HG02973 (cell line): ENCODE measurements around the gene GOLGA8B.
"Not testable (repeated sequence)": the region's sequence is repeated elsewhere in the genome, so short reads cannot be mapped to it uniquely, and the experiment has no call there.

Experiments used
- ATAC-seq: cut with Tn5 transposase; IDR thresholded peaks from one replicate; pipeline ENCODE4 v1.9.1; 2021; ENCODE audit warnings: moderate library complexity; ENCODE audit not compliant: unreplicated experiment

GOLGA8B gene

DNA sequence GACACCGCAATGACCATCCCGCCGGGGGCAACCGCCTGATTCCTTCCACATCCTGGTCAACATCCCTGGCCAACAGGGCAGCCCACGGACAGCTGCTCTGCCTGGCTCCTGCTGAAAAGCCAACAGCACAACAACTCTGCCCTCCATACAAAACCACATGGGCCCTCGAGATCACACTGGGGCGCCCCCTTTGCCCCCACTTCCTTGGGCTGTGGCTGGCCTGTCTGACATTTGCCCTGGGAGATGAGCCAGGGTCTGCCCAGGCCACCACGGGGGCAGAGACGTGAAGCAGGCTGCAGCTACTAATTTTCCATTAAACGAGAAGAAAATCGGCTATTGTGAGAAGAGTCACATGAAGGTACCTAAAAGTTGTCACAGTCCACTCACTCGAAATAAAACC, 16.3 kb downstream of the GOLGA8B start:
- not testable (repeated sequence) for ATAC-seq

DNA sequence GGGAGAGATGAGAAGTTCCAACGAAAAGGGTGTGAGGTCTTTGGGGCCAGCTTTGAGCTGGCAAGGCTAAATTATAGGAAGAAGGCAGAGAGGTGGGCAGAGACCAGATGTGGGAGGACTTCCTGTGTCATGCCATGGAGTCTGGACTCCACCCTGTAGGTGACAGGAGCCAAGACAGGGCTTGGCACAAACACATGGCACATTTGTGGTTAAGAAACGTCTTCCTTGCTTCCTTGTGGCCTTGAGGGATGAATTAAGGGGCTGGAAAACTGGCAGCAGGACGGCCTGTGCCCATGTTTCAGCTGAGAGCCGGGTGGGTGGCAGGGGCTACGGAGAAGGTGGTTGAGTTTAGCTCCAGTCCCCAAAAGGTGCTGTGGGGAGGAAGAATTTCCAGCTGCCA, 18.7 kb downstream of the GOLGA8B start:
- ATAC-seq, result not testable (repeated sequence)

DNA sequence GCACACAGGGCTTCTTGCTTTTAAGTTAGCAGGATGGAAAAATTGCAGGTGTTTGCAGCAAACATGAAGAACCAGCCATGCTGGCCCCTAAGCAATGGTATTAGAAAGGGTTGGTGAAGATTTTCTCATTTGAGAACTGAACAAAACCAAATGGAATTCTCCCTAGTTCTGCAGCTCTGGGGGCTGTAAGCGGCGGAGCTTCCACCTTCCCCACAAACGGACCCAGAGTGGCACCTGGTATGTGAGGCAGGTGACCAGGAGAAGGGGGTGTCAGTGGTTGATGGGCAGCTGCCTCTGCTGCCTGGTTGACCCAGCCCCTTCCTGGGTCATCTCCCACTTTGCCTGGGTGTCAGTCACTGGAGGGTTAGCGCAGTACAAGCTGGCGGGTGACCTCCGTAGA, 22.6 kb downstream of the GOLGA8B start:
- ATAC-seq, result not testable (repeated sequence)

DNA sequence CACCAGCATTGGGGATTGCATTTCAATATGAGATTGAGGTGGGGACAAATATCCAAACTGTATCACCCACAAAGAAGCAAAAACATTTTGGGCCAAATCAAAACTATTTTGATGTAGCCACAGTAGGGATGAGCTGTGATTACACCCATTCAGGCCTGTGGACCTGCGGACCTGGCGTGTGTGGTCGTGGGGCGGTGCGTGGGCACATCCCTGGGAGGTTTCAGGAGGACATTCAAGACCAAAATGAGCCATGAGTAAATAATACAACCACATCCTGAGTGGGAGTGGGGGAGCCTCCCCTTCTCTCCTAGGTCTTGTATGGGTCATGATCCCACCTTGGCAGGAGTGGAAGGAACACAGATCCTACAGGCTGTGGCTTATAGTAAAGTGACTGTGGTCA, 23.7 kb downstream of the GOLGA8B start:
- not testable (repeated sequence) for ATAC-seq

DNA sequence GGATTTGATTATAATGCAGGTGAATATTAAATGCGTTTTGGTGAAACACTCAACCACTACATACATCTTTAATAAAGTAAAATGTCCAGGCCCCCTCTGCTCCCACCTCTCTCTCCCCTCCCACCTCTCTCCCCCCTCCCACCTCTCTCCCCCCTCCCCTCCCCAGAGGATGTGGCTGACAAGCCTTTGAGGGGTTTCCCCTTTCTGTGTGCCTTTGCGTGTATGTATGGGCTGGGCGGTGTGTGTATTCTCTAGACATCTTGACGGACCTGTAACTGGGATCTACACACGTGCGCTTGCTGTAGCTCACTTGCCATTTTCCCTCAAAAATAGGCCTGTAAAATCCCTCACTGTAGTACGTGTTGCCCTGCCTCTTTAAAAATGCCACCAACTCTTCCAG, 28.3 kb downstream of the GOLGA8B start:
- ATAC-seq, result not testable (repeated sequence)

DNA sequence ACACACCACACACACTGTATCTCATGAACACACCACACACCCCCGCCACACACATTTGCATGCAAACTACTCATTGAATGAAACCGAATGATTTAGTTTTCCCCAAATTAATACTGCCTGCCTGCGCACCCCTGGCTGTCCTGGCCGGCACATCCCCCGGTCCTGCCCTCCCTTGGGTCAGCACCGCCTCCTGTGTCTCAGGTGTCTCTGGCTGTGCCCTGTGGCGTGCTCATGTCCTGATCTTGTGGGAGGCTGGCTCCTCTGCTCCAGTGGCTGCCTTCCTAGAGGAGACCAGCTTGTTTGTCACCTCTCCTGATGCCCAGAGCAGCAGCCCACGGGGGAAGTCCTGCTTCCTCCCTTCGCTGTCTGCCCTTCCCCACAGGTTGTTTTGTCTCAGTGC, 28.7 kb downstream of the GOLGA8B start:
- not testable (repeated sequence) for ATAC-seq

DNA sequence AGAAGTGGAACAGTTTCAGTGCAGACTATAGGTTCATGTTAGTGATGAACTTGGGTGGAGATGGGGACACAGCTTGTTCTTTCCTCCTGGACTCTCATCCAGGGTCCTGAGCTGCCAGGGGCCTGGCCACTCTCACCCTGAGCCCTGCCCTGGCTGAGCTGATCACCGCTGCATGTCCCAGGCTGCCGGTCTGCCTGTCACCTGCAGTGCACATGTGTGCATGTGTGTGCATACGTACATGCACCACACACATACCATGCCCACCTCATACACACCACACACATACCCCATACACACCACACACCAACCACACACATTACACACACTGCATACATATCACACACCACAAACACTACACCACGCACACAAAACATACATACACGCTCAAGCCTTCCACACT, 29.3 kb downstream of the GOLGA8B start:
- not testable (repeated sequence) for ATAC-seq

DNA sequence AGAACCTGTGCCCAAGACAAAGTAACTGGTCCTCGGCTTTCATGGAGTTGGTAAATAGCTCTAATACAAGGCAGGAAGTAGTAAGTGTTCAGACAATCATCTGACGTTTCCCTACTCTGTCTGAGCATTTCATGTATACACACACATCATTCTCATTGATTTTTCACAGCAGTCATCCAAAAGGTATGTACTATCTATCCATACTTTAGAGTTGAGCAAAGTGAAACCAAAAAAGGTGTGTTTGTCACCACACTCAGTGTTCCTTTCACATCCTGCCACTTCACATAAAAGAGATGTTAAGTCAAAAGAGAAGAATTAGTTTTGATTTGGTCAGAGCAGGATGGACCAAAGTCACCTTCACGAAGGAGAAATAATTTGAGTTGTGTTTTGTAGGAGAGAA, 33.3 kb downstream of the GOLGA8B start:
- not testable (repeated sequence) for ATAC-seq

DNA sequence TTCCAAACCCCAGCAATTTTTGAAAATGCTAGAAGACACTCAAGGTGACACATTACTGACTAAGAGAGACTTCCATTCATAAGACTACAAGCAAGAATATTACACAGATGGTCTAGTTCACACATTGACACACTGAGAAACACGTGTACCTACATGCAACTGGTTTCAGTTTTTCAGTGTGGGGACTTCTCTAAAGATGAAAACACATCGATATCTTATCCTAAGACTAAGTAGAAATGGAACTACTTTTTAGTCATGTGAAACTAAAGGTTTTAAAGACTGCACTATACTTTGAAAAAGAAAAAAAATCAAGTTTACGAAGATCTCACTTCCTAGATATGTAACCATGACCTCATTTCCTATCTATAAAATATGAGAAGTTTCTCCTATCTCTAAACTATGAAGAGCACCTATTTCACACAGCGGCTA, 34.1 kb downstream of the GOLGA8B start:
- ATAC-seq, result peak; percentile 50

DNA sequence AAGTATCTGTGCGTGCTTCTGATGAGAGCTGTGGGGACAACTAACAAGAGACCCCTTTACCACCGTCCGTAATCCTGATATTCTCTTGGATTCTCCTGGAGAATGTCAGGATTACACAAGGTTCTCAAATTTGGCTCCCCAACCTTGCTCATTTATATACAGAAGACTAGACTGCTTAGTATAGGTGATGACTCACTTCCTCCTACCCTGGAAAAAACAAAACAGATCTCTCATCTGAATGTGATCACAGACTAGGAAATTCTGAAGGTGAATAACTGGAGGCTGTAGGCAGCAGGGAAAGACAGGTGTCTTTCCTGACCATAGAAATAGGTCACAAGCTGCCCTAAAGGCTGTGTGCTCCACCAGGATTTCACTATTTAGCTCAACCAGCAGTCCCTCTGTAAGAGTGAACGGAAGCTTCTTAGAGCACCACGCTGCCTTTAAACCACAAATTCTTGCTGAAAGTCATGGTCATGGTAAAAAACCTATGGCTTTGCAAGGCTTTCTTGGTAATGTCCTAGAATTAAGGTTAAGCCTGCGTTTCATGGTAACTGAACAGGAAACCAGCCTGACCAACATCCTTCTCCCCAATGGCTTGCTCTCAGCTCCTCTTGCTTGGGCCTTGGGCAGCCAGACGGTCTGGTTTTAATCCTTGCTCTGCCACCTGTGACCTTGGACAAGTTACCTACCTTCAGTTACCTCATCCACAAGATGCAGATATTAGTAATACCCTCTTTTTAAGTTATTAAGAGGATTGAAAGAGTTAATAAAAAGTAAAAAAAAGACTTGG, 39.4 kb downstream of the GOLGA8B start:
- ATAC-seq, result not testable (repeated sequence)

DNA sequence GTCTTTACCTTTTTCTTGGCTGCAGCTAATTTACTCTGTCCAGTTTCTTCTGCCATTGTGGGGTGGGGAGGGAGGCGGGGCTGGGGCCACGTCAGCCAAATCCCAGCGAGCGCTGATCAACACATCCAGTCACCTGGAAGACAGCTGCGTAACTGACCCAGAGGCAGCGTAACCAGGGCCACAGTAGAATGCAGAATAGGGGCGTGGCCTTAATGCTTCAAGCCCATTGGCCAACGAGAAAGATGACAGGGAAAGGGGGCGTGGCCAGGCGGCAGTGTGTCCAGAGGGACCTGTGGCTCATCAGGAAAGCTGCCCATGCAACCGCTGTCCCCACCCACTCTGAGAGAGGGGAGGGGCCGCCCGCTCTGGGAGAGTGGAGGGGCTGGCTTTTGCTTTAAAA, 47.6 kb downstream of the GOLGA8B start:
- ATAC-seq, result not testable (repeated sequence)
